Skeletal muscle satellite cell (primary cell): Measurements from ENCODE around the gene CLEC16A.

ENCODE experiments used
- H3K27me3 ChIP-seq: 2 replicates; pipeline ENCODE4 v1.7.0; 2013; ENCODE audit warnings: low read length; ENCODE audit not compliant: control insufficient read depth, insufficient read depth
- H3K36me3 ChIP-seq: 2 replicates; pipeline ENCODE4 v1.7.0; 2013; ENCODE audit warnings: mild to moderate bottlenecking, control low read depth, low read length; ENCODE audit not compliant: insufficient read depth
- H3K4me1 ChIP-seq: 2 replicates; pipeline ENCODE4 v1.7.0; 2013; ENCODE audit warnings: low read length; ENCODE audit not compliant: control insufficient read depth, insufficient read depth
- H3K4me2 ChIP-seq: 2 replicates; pipeline ENCODE4 v1.7.0; 2013; ENCODE audit warnings: mild to moderate bottlenecking, low read length
- H3K4me3 ChIP-seq: 2 replicates; pipeline ENCODE4 v1.7.0; 2013; ENCODE audit warnings: low read length
- H3K9ac ChIP-seq: 2 replicates; pipeline ENCODE4 v1.7.0; 2013; ENCODE audit warnings: mild to moderate bottlenecking, low read depth, low read length, moderate library complexity
- H3K9me3 ChIP-seq: replicated peaks from 2 replicates; pipeline ENCODE4 v1.7.0; 2013; ENCODE audit warnings: mild to moderate bottlenecking, control low read depth, low read length

Gene CLEC16A

GRCh38 chr16:11050944-11051343 is 106.6 kb downstream of the CLEC16A start:
- Histone ChIP-seq H3K4me1 (peaks cover 25% of the 10 kb centered on the region), H3K9ac (no peak overlapping the region), H3K36me3 (peaks cover 17% of the 10 kb centered on the region), H3K4me3 (no peak overlapping the region), H3K9me3 (no peaks in the 10 kb centered on the region), H3K27me3 (no peaks in the 10 kb centered on the region), H3K4me2 (no peak overlapping the region)

DNA sequence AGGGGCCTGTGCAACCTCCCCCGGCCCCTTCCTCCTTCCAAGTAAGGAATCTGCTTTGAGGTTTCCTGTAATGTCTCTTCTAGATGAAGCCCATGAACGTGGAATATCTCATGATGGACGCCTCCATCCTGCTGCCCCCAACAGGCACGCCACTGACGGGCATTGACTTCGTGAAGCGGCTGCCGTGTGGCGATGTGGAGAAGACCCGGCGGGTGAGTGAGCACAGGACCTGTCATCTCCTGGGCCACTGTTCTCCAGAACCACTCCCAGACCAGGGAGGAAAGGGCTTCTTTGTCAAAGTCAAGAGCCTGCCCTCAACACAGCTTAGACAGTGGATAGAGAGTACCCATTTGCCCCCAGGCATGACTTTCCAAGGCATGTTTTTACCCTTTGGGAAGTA is 107.1 kb downstream of the CLEC16A start:
- Histone ChIP-seq H3K27me3 (no peaks in the 10 kb centered on the region), H3K4me3 (no peak overlapping the region), H3K4me1 (peaks cover 25% of the 10 kb centered on the region), H3K36me3 (peaks cover 17% of the 10 kb centered on the region), H3K9me3 (no peaks in the 10 kb centered on the region), H3K9ac (no peak overlapping the region), H3K4me2 (no peak overlapping the region)

DNA sequence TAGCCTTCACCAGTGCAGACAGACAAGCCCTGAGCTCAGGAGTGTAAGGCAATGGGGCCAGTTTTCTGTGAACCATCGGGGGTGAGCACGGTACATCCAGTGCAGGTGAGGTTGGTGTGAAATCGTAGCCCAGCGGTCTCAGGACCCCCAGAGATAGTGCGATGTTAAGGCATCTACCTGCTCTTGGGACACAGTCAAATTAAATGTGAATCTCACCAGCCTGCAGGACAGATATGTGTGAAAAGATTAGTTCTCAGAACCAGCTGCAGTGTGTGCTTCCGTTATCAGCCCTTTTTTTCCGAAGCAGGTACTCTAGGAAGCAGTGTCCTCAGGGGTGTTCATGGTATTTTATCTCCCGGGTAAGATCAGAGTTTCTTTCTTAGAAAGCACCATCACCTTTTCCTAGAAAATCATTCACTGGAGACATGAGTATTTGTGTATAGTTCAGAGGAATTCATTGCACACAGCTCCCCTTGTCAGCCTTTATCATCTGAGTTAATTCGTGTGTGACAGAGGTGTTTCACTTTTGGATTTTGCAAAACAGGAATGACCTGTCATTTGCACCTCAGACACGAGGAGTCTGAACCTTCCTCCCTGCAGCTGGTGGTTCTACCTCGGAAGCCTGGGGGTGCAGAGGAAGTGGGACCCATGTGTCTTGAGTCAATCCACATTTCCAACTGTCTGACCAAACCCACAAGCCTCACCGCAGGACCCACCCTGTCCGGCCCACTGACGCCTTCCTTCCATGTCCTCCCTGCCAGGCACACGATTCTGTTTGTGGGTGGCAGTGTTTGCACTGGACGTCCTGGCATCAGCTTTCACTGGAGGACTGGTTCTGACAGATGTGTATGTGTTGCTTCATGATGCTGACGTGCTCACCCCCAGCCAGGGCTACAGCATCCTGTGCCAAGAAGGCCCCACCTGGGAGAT is 107.8 kb downstream of the CLEC16A start:
- H3K4me2 ChIP-seq, result no peak overlapping the region
- H3K4me1 ChIP-seq, result peaks cover 21% of the 10 kb centered on the region
- no peak overlapping the region for H3K4me3 ChIP-seq
- no peak overlapping the region for H3K9ac ChIP-seq
- H3K36me3 ChIP-seq, result peaks cover 18% of the 10 kb centered on the region
- H3K9me3 ChIP-seq, result no peaks in the 10 kb centered on the region
- H3K27me3 ChIP-seq, result no peaks in the 10 kb centered on the region

GRCh38 chr16:11053916-11054460 is 109.6 kb downstream of the CLEC16A start:
- H3K36me3 ChIP-seq, result peaks cover 12% of the 10 kb centered on the region
- H3K4me1 ChIP-seq, result peaks cover 16% of the 10 kb centered on the region
- no peaks in the 10 kb centered on the region for H3K27me3 ChIP-seq
- no peak overlapping the region for H3K4me3 ChIP-seq
- H3K9me3 ChIP-seq, result no peaks in the 10 kb centered on the region
- H3K9ac ChIP-seq, result no peak overlapping the region
- H3K4me2 ChIP-seq, result no peak overlapping the region

- H3K36me3 ChIP-seq, result peaks cover 14% of the 10 kb centered on the region
These were observed 112.0 kb downstream of the CLEC16A start for GRCh38 chr16:11056090-11056992.

GRCh38 chr16:11056993-11057649 is 112.8 kb downstream of the CLEC16A start:
- no peak overlapping the region for H3K4me2 ChIP-seq
- no peaks in the 10 kb centered on the region for H3K27me3 ChIP-seq
- peaks cover 10% of the 10 kb centered on the region for H3K4me1 ChIP-seq
- peaks cover 13% of the 10 kb centered on the region for H3K36me3 ChIP-seq
- no peak overlapping the region for H3K9ac ChIP-seq
- H3K9me3 ChIP-seq, result no peaks in the 10 kb centered on the region
- H3K4me3 ChIP-seq, result no peak overlapping the region

More at GRCh38 chr16:11056090-11056992, 112.0 kb downstream of the CLEC16A start:
- Histone ChIP-seq H3K9ac (no peak overlapping the region), H3K27me3 (no peaks in the 10 kb centered on the region), H3K4me1 (peaks cover 10% of the 10 kb centered on the region), H3K4me3 (no peak overlapping the region), H3K4me2 (no peak overlapping the region), H3K9me3 (no peaks in the 10 kb centered on the region)

GRCh38 chr16:11057711-11058345 is 113.5 kb downstream of the CLEC16A start:
- no peak overlapping the region for H3K4me3 ChIP-seq
- no peak overlapping the region for H3K9ac ChIP-seq
- H3K27me3 ChIP-seq, result no peaks in the 10 kb centered on the region
- H3K4me1 ChIP-seq, result peaks cover 10% of the 10 kb centered on the region
- peaks cover 13% of the 10 kb centered on the region for H3K36me3 ChIP-seq
- H3K4me2 ChIP-seq, result no peak overlapping the region
- no peaks in the 10 kb centered on the region for H3K9me3 ChIP-seq

GRCh38 chr16:11058832-11059231 is 114.5 kb downstream of the CLEC16A start:
- Histone ChIP-seq H3K4me1 (peaks cover 10% of the 10 kb centered on the region), H3K27me3 (no peaks in the 10 kb centered on the region), H3K9me3 (no peaks in the 10 kb centered on the region), H3K36me3 (peaks cover 15% of the 10 kb centered on the region), H3K9ac (no peak overlapping the region), H3K4me2 (no peak overlapping the region), H3K4me3 (no peak overlapping the region)

DNA sequence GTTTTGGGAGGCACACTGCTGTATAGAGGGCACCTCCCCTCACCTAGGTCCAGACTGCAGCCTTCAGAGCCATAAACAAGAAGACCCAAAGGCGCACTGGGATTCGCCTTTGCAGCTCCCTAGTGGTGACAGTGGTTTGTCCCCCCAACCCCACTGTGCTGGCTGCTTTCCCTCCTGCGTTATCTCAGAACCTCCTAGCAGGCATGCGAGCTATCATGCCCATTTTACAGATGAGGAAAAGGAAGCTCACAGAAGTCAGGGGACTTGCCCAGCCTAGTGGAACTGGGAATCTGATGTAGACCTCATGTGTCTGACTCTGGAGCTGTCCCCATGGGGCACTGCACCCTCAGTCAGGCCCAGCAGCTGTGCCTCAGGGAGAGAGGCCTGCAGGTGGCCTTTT is 115.2 kb downstream of the CLEC16A start:
- H3K4me2 ChIP-seq, result no peak overlapping the region
- no peak overlapping the region for H3K4me3 ChIP-seq
- peaks cover 15% of the 10 kb centered on the region for H3K36me3 ChIP-seq
- peaks cover 10% of the 10 kb centered on the region for H3K4me1 ChIP-seq
- H3K27me3 ChIP-seq, result no peaks in the 10 kb centered on the region
- H3K9me3 ChIP-seq, result no peaks in the 10 kb centered on the region
- H3K9ac ChIP-seq, result no peak overlapping the region

DNA sequence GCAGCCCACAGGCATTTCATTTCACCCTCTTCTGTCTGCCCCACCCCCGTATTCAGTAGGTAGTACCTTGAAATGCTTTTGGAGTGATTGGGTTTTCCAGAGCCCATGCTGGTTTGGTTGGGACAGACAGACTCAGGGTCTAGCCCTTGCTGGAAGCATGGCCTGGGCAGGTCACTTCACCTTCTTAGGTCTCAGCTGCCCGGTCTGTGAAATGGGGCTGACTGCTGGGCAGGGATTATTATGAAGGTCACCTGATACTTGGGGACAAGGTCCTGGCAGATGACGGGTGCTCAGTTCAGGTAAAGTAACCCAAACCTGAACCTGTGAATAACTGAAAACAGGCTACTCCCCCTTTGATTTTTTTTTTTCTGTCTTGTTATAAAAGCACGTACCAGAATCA is 116.0 kb downstream of the CLEC16A start:
- no peak overlapping the region for H3K9ac ChIP-seq
- H3K36me3 ChIP-seq, result peaks cover 20% of the 10 kb centered on the region
- H3K4me3 ChIP-seq, result no peak overlapping the region
- H3K9me3 ChIP-seq, result no peaks in the 10 kb centered on the region
- peaks cover 10% of the 10 kb centered on the region for H3K4me1 ChIP-seq
- H3K27me3 ChIP-seq, result no peaks in the 10 kb centered on the region
- no peak overlapping the region for H3K4me2 ChIP-seq
